Measurements from ENCODE around the gene ANKRA2.

ANKRA2 gene

GRCh38 chr5:73507062-73507461 lies 58.4 kb downstream of the ANKRA2 start:
- no peak for DNase-seq (ENCODE audit: low read depth)
- TF ChIP-seq, protein P1, sequence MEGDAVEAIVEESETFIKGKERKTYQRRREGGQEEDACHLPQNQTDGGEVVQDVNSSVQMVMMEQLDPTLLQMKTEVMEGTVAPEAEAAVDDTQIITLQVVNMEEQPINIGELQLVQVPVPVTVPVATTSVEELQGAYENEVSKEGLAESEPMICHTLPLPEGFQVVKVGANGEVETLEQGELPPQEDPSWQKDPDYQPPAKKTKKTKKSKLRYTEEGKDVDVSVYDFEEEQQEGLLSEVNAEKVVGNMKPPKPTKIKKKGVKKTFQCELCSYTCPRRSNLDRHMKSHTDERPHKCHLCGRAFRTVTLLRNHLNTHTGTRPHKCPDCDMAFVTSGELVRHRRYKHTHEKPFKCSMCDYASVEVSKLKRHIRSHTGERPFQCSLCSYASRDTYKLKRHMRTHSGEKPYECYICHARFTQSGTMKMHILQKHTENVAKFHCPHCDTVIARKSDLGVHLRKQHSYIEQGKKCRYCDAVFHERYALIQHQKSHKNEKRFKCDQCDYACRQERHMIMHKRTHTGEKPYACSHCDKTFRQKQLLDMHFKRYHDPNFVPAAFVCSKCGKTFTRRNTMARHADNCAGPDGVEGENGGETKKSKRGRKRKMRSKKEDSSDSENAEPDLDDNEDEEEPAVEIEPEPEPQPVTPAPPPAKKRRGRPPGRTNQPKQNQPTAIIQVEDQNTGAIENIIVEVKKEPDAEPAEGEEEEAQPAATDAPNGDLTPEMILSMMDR (IDR thresholded peaks at IDR 0.05; ENCODE audit: low read depth, low read length, missing control alignments), result no peak
- no peak overlapping the region for H3K4me3 ChIP-seq (ENCODE audit: low read depth, low read length)

DNA sequence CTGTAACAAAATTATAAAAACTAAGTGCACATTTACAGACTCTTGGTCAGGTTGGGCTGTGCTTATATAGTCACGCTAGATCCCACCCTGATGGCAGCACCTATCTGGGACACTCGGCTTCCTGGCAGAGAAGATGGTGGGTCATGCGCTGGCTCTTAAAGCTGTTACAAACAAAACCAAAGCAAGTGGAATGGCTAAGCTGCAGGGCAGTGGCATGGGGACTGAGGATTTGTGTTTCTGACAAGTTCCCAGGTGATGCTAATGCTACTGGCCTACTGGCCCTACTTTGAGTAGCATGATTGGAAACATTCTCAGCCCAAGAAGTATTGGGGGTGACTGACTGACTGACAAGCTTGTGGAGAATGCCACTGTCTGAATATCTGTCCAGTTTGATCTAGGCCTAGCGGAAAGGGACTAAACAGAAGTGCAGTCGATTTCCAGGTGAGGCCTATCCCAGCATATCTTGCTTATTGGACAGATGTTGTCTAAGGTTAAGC lies 58.9 kb downstream of the ANKRA2 start:
- TF ChIP-seq, protein P1 (IDR thresholded peaks at IDR 0.05; ENCODE audit: low read depth, low read length, missing control alignments), result no peak
- H3K4me3 ChIP-seq (ENCODE audit: low read depth, low read length), result no peak overlapping the region
- DNase-seq (ENCODE audit: low read depth), result no peak

Measured in GM12864 (cell line).